Measurements from ENCODE around the gene PLAGL2. TPM values are rescaled to one million over a fixed set of nuclear protein-coding genes. Genes with fewer than 3 reads are reported as not detected.

PLAGL2 gene
- total RNA-seq, 1 donor from 2014 or later: 123 TPM

Other genes with a start within 250 kb of the PLAGL2 start
- not detected in 2 replicates for gene XKR7, start 239.6 kb downstream of the PLAGL2 start, total RNA-seq
- gene CCM2L, start 197.3 kb downstream of the PLAGL2 start, total RNA-seq: not detected in 2 replicates
- 0.22 and 0.23 TPM in 2 replicates for gene HCK, start 155.5 kb downstream of the PLAGL2 start, total RNA-seq
- gene TM9SF4, start 98.0 kb downstream of the PLAGL2 start, total RNA-seq: 49.5 and 49.6 TPM in 2 replicates
- gene POFUT1, start 137 bp upstream of the PLAGL2 start, total RNA-seq: 69.0 and 73.0 TPM in 2 replicates
- 38.1 and 39.1 TPM in 2 replicates for gene KIF3B, start 69.9 kb upstream of the PLAGL2 start, total RNA-seq
- 136 and 142 TPM in 2 replicates for gene ASXL1, start 150.6 kb upstream of the PLAGL2 start, total RNA-seq

Measured in activated T-helper 1 cell treated with anti-CD3 and anti-CD28 coated beads, Interleukin-12 subunit alpha, Interleukin-12 subunit beta, Interleukin-2, Interleukin-4 antibody, amounts not matched to agents 30 ng/mL and 10 ng/mL and 1 ng/mL, durations not matched to agents 14 hours and 24 hours and 36 hours (primary cell).